NT2/D1 (cell line): ENCODE results near the gene HERC4.

Source experiments
- DNase-seq: peaks from one replicate; pipeline ENCODE4 v3.0.0-alpha.2; 2011; ENCODE audit warnings: low read depth, low spot score
- H3K27me3 ChIP-seq: 2 replicates; pipeline ENCODE4 v1.6.0; 2011; ENCODE audit warnings: mild to moderate bottlenecking; ENCODE audit not compliant: insufficient read length, insufficient read depth
- H3K36me3 ChIP-seq: 2 replicates; pipeline ENCODE4 v1.6.1; 2011; ENCODE audit warnings: mild to moderate bottlenecking, low read length, mixed read lengths; ENCODE audit not compliant: insufficient read depth, insufficient read length
- H3K4me1 ChIP-seq: 2 replicates; pipeline ENCODE4 v1.5.1; 2011; ENCODE audit not compliant: insufficient read depth, insufficient read length
- H3K4me3 ChIP-seq: 2 replicates; pipeline ENCODE4 v1.5.1; 2011; ENCODE audit warnings: low read depth; ENCODE audit not compliant: insufficient read length
- H3K9ac ChIP-seq: 2 replicates; pipeline ENCODE4 v1.6.0; 2011; ENCODE audit warnings: low read depth; ENCODE audit not compliant: insufficient read length
- H3K9me3 ChIP-seq: 2 replicates; pipeline ENCODE4 v1.5.1; 2011; ENCODE audit warnings: mild to moderate bottlenecking, low read length; ENCODE audit not compliant: insufficient read depth
- SUZ12 ChIP-seq: IDR thresholded peaks from 2 replicates; pipeline ENCODE4 v1.6.1; 2011; ENCODE audit not compliant: insufficient read length, insufficient read depth; ENCODE audit errors: extremely low read depth
- YY1 ChIP-seq: IDR thresholded peaks from 2 replicates; pipeline ENCODE4 v1.6.1; 2011; ENCODE audit not compliant: insufficient read length, insufficient read depth
- ZNF274 ChIP-seq: IDR thresholded peaks from 2 replicates; pipeline ENCODE4 v1.6.1; 2011; ENCODE audit warnings: mild to moderate bottlenecking, low read depth, low read length

The HERC4 gene

DNA sequence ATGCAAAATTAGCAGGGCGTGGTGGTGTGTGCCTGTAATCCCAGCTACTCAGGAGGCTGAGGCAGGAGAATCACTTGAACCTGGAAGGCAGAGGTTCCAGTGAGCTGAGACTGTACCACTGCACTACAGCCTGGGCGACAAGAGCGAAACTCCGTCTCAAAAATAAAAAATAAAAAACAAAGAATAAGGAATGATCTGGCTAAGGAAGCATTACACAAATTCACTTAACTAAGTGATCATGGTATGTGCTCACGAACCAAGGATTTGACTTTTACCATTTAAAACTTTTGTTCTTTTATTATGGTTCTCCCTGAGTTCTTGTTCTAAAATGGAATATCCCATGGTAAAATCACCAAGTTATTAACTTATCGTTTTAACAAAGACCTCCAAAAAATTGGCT, 119.5 kb downstream of the HERC4 start:
- Histone ChIP-seq H3K9me3 (no peaks in the 10 kb centered on the region), H3K4me3 (no peak overlapping the region), H3K9ac (no peak overlapping the region), H3K36me3 (peaks cover 19% of the 10 kb centered on the region), H3K27me3 (no peaks in the 10 kb centered on the region), H3K4me1 (no peaks in the 10 kb centered on the region)
- DNase-seq: no peak
- no peak for TF ChIP-seq YY1
- no peak for TF ChIP-seq ZNF274
- TF ChIP-seq SUZ12: no peak

GRCh38 chr10:67943917-67944316, 131.2 kb downstream of the HERC4 start:
- DNase-seq: no peak
- Histone ChIP-seq H3K27me3 (no peaks in the 10 kb centered on the region), H3K4me3 (no peak overlapping the region), H3K36me3 (peaks cover 7% of the 10 kb centered on the region), H3K4me1 (no peaks in the 10 kb centered on the region), H3K9me3 (no peaks in the 10 kb centered on the region), H3K9ac (no peak overlapping the region)
- TF ChIP-seq YY1 (no peak), SUZ12 (no peak), ZNF274 (no peak)

DNA sequence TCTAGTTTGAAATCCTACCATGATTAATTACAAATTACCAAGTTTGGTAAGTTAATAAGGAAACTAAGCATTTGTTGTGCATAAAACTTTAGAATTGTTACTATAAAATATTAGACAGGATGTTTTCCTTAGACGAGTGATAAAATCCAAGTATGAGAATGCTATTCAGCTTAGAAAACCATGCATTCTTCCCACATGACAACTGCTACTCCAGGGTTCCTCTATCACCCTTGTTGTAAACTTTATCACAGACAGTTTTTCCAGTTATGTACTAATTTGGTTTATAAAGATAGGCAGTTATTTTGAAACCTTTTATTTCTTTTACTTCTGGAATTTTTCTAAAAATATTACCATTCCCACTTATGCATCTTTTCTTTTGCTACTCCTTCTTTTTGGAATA, 138.7 kb downstream of the HERC4 start:
- H3K4me3 ChIP-seq: no peak overlapping the region
- H3K27me3 ChIP-seq: no peaks in the 10 kb centered on the region
- no peaks in the 10 kb centered on the region for H3K9me3 ChIP-seq
- no peak overlapping the region for H3K9ac ChIP-seq
- H3K36me3 ChIP-seq: peaks cover 20% of the 10 kb centered on the region
- TF ChIP-seq ZNF274: no peak
- no peak for TF ChIP-seq YY1
- TF ChIP-seq SUZ12: no peak
- DNase-seq: no peak
- H3K4me1 ChIP-seq: no peaks in the 10 kb centered on the region

- Histone ChIP-seq H3K9ac (no peak overlapping the region), H3K36me3 (peaks cover 20% of the 10 kb centered on the region), H3K9me3 (no peaks in the 10 kb centered on the region), H3K27me3 (no peaks in the 10 kb centered on the region), H3K4me3 (no peak overlapping the region), H3K4me1 (no peaks in the 10 kb centered on the region)
- DNase-seq: no peak
- TF ChIP-seq YY1 (no peak), ZNF274 (no peak), SUZ12 (no peak)
These were observed 139.9 kb downstream of the HERC4 start for GRCh38 chr10:67935223-67935622.

DNA sequence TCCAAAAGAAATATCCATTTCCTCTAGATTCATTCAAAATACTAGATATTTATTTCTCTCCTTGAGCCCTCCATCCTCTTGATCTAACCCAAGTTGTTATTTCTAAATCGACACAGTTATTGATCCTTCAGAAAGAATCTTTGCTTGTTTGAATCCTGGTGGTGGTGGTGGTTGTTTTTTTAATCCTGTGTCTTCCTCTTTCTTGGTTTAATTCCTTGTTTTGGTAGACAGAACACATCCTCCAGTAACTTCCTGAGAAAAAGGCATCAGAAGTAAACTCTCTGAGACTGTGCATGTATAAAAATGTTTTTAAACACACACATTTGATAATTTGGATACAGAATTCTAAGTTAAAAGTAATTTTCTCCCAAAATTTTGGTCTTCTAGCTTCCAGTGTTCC, 140.7 kb downstream of the HERC4 start:
- Histone ChIP-seq H3K4me3 (no peak overlapping the region), H3K27me3 (no peaks in the 10 kb centered on the region), H3K9me3 (no peaks in the 10 kb centered on the region), H3K36me3 (peaks cover 19% of the 10 kb centered on the region), H3K9ac (no peak overlapping the region), H3K4me1 (no peaks in the 10 kb centered on the region)
- no peak for TF ChIP-seq ZNF274
- no peak for TF ChIP-seq SUZ12
- no peak for TF ChIP-seq YY1
- DNase-seq: no peak

DNA sequence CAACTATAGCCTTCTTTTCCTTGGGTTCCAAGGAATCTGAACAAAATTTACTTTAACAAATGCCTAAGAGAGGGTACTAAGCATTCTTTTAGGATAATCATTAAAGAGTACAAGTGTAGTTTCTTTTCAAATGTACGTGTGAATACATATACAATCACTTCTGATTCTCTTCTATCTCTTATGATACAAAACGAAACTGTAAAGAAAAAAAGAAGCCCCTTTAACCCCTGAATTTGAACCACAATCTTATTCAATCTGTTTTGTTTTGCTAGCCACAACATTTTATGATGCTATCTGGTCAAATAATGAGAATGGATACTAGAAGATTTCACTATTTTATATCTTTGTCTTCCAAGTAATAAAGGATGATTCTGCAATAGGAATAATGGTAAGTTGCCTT, 141.9 kb downstream of the HERC4 start:
- no peaks in the 10 kb centered on the region for H3K9me3 ChIP-seq
- no peak for DNase-seq
- no peaks in the 10 kb centered on the region for H3K27me3 ChIP-seq
- no peaks in the 10 kb centered on the region for H3K4me1 ChIP-seq
- no peak overlapping the region for H3K9ac ChIP-seq
- TF ChIP-seq ZNF274 (no peak), SUZ12 (no peak), YY1 (no peak)
- H3K4me3 ChIP-seq: no peak overlapping the region
- peaks cover 17% of the 10 kb centered on the region for H3K36me3 ChIP-seq

DNA sequence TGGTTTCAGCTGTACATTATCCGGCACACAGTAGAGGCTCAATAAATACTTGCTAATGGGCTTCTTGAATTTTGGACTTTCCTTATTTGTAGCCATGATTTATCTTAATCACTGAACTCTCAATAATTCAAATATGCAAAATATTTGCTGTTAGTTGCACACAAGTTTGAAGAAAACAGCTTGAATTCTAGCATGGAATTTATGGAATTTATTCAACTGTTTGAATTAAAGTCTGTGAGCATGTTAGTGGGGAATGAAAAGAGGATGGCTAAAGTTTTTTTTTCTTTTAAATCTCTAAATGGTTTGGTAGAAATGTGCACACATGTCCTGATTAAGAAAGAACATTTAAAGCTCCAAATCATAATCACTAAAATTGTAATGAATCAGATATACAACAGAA, 148.1 kb downstream of the HERC4 start:
- Histone ChIP-seq H3K4me1 (no peaks in the 10 kb centered on the region), H3K9me3 (no peaks in the 10 kb centered on the region), H3K9ac (no peak overlapping the region), H3K4me3 (no peak overlapping the region), H3K36me3 (peaks cover 17% of the 10 kb centered on the region), H3K27me3 (no peaks in the 10 kb centered on the region)
- DNase-seq: no peak
- TF ChIP-seq SUZ12 (no peak), YY1 (no peak), ZNF274 (no peak)
